ENCODE results near the gene NACC1. TPM values are rescaled to one million over a fixed set of nuclear protein-coding genes. Genes with fewer than 3 reads are reported as not detected.
A peak's percentile ranks its signal among the peaks of the same experiment; 100 is the strongest.

The NACC1 gene
- total RNA-seq, 1 donor from 2014 or later = 62.1 TPM

DNA sequence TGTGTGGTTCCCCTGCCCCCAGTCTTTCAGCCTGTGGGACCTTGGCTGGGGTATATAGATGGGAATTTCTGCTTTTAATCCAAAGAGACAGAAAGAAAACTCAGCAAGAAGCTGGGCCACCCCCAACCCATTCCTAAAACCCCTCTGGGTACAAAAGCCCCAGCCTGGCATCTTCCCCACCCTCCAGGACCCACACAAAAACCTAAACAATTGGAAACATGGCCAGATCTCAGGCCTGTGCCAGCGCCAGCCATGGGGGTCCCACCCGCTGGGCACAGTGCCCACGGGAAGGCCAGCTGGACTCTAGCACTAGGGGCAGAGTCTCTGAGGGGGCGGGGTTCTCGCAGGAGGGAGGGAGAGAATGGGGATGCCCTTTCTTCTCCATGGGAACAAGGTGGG is 24.0 kb upstream of the NACC1 start:
- ATAC-seq (ENCODE audit: low read depth) (no peak), DNase-seq (peak; percentile 33)
- H3K36me3 Mint-ChIP-seq (ENCODE audit: low read depth) = peaks cover 7% of the 10 kb centered on the region

DNA sequence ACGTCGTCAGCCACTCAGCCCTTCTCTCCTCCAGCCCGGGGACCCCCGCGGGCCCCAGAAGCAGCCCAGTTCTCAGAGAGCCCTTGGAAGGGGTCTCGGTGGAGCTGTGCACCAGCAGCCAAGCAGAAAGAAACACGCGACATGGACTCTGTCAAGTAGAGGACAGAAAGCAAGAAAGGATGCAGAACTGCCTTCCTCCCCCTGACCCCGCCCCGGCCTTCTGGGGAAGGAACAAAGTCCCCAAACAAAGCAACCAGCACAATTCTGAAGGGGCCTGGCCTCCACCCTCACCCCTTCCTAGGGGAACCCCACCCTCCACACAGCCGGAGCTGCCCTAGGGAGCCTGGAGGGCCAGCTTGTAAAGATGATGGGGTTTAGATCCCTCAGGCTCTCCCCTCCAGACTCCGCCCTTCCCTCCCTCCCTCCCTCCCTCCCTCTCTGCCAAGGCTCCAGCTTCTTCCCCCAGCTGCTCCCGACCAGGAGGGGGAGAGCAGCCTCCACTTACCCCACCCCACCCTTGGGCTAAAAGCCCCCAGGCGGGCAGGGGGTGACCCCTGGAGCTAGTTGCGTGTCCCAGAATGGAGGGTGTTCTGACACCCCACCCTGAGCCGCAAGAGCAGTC is 23.2 kb upstream of the NACC1 start:
- Mint-ChIP-seq H3K27ac (peak overlapping the region; percentile 95), H3K36me3 (ENCODE audit: low read depth) (peaks cover 9% of the 10 kb centered on the region), H3K27me3 (no peaks in the 10 kb centered on the region), H3K4me1 (peaks cover 46% of the 10 kb centered on the region), H3K4me3 (peak overlapping the region; percentile 89), H3K9me3 (no peaks in the 10 kb centered on the region)
- POLR2A ChIA-PET = interaction anchor here (0.8 to 4.5 kb wide), 20 partner anchors 10 to 210 kb away, joined by 3 to 125 read pairs (median 8); partner anchors contain the start of genes CALR, IER2, LYL1 and NACC1
- CTCF ChIA-PET = interaction anchor here (0.8 to 5.0 kb wide), 11 partner anchors 10 to 299 kb away, joined by 3 to 106 read pairs (median 9); partner anchors contain the start of gene RNASEH2A
- intact Hi-C loops (cut with micrococcal nuclease) = loop anchor here (1.0 to 2.0 kb wide), 4 partner anchors 9 to 204 kb away; partner anchors contain the start of gene GCDH
- TF ChIP-seq, protein P1, sequence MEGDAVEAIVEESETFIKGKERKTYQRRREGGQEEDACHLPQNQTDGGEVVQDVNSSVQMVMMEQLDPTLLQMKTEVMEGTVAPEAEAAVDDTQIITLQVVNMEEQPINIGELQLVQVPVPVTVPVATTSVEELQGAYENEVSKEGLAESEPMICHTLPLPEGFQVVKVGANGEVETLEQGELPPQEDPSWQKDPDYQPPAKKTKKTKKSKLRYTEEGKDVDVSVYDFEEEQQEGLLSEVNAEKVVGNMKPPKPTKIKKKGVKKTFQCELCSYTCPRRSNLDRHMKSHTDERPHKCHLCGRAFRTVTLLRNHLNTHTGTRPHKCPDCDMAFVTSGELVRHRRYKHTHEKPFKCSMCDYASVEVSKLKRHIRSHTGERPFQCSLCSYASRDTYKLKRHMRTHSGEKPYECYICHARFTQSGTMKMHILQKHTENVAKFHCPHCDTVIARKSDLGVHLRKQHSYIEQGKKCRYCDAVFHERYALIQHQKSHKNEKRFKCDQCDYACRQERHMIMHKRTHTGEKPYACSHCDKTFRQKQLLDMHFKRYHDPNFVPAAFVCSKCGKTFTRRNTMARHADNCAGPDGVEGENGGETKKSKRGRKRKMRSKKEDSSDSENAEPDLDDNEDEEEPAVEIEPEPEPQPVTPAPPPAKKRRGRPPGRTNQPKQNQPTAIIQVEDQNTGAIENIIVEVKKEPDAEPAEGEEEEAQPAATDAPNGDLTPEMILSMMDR (IDR thresholded peaks at IDR 0.05) = no peak
- peak; percentile 12 for ATAC-seq (ENCODE audit: low read depth)
- DNase-seq = peak; percentile 52

More for the DNA sequence above, 24.0 kb upstream of the NACC1 start:
- ChIA-PET POLR2A (interaction anchor here (0.6 to 4.5 kb wide), 18 partner anchors 11 to 209 kb away, joined by 3 to 125 read pairs (median 7); partner anchors contain the start of genes IER2, LYL1, NACC1 and STX10), CTCF (interaction anchor here (0.6 to 5.0 kb wide), 22 partner anchors 11 to 334 kb away, joined by 3 to 106 read pairs (median 4); partner anchors contain the start of genes NFIX and RNASEH2A)
- H3K27me3 Mint-ChIP-seq = no peaks in the 10 kb centered on the region
- intact Hi-C loops (cut with micrococcal nuclease) = loop anchor here (1.0 to 2.0 kb wide), 4 partner anchors 10 to 203 kb away; partner anchors contain the start of gene GCDH
- peaks cover 41% of the 10 kb centered on the region for H3K4me1 Mint-ChIP-seq
- TF ChIP-seq, protein P1 (IDR thresholded peaks at IDR 0.05) = no peak
- peak overlapping the region; percentile 95 for H3K27ac Mint-ChIP-seq
- no peaks in the 10 kb centered on the region for H3K9me3 Mint-ChIP-seq
- peak overlapping the region; percentile 29 for H3K4me3 Mint-ChIP-seq

DNA sequence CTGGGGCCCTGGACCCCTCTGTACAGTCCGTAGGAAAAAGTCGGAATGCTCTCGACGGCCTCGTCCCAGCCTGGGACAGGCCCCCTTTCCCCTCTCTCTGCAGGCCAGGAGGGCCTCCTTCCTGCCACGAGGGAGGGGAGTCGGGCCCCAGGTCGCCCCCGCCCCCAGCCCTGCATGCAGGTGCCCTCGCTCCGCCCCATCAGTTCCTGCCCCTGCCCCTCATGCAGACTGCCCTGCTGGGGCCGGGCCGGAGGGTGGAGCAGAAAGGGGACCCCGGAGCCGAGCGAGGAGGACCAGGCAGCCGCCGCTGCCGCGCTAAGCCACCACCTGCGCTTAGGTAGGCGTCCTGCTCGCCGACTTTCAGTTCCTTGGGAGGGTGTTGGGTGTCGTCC is 22.7 kb upstream of the NACC1 start:
- peak; percentile 14 for ATAC-seq (ENCODE audit: low read depth)
- peaks cover 14% of the 10 kb centered on the region for H3K36me3 Mint-ChIP-seq (ENCODE audit: low read depth)
- no peaks in the 10 kb centered on the region for H3K9me3 Mint-ChIP-seq
- CTCF ChIA-PET = interaction anchor here (0.7 to 5.0 kb wide), 8 partner anchors 10 to 130 kb away, joined by 3 to 106 read pairs (median 24); no protein-coding TSS in a partner anchor
- H3K27ac Mint-ChIP-seq = peak overlapping the region; percentile 95
- DNase-seq = peak; percentile 58
- intact Hi-C loops (cut with micrococcal nuclease) = loop anchor here (2.0 kb wide), 1 partner anchor 205 kb away; the partner anchor contains the start of gene GCDH
- H3K4me3 Mint-ChIP-seq = peak overlapping the region; percentile 89
- H3K4me1 Mint-ChIP-seq = peaks cover 51% of the 10 kb centered on the region
- H3K27me3 Mint-ChIP-seq = no peaks in the 10 kb centered on the region
- POLR2A ChIA-PET = interaction anchor here (0.6 to 4.5 kb wide), 18 partner anchors 9 to 305 kb away, joined by 3 to 125 read pairs (median 10); partner anchors contain the start of genes CALR, FARSA, IER2 and LYL1
- TF ChIP-seq, protein P1 (IDR thresholded peaks at IDR 0.05) = no peak

DNA sequence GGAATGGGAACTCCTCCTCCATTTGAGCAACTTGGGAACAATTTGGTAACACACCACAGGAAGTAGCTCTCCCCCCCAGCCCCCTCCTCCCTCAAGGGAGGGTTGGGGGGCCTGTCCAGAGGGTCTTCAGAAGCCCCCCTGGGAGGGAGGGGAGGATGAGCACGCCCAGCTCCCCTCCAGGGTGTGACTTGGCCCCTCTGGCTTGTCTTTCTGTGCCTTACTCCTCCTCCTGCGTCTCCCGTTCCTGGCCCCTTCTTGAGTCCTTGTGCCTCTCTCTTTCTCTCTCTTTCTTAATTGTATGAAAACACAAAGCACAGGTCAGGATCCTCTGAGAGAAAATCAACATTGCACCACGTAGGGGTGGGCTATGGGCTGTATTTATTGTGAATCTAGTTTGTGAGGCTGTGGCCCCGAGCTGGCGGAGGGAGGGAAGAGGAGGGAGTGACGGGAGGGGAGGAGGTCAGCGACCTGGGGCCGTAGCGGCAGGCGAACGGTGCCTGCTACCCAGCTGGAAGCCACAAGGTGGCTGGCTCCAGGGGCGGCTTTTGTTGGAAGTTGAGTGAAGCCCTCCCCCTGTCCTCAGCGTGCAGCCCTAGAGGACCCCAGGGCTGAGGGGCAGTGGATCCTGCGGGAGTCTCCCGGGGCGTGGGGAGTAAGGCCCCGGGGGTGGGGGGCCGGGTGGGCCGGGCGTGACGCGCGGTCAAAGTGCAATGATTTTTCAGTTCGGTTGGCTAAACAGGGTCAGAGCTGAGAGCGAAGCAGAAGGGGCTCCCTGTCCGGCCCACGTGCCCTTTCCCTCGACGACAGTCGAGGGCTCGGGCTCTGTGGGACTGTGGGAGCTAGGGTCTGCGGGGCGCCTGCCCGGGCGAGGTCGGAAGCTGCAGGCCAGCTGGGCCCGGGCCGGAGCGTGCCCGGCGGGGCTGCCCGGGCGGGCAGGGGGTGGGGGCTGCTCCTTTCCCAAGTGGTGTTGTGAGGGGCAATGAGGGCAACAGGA is 21.8 kb upstream of the NACC1 start:
- ATAC-seq (ENCODE audit: low read depth) (peak; percentile 5), DNase-seq (peak; percentile 41)
- CTCF ChIA-PET = interaction anchor here (0.7 to 5.0 kb wide), 7 partner anchors 9 to 131 kb away, joined by 3 to 106 read pairs (median 27); no protein-coding TSS in a partner anchor
- Mint-ChIP-seq H3K9me3 (no peaks in the 10 kb centered on the region), H3K4me3 (peak overlapping the region; percentile 89), H3K36me3 (ENCODE audit: low read depth) (peaks cover 16% of the 10 kb centered on the region), H3K27me3 (no peaks in the 10 kb centered on the region), H3K27ac (peak overlapping the region; percentile 95), H3K4me1 (peaks cover 58% of the 10 kb centered on the region)
- intact Hi-C loops (cut with micrococcal nuclease) = loop anchor here (2.0 kb wide), 1 partner anchor 205 kb away; the partner anchor contains the start of gene GCDH
- POLR2A ChIA-PET = interaction anchor here (0.6 to 4.5 kb wide), 28 partner anchors 9 to 1498 kb away, joined by 3 to 125 read pairs (median 6); partner anchors contain the start of genes CALR, FARSA, IER2 and LYL1
- TF ChIP-seq, protein P1 (IDR thresholded peaks at IDR 0.05) = no peak
